Tibial nerve (tissue), 4 donors: ENCODE data around the gene CGN.

Experiments
- CTCF ChIP-seq, 5 experiments: fragments of 200-600 bp in 3 of 5; fragments of 450-650 bp in 2 of 5; sonication (generic) in 3 of 5; IDR thresholded peaks; one replicate each; pipeline ENCODE4 v1.5.1; 2016 to 2019; ENCODE audit warnings: antibody characterized with exemption in 5 of 5, mild to moderate bottlenecking in 3 of 5, moderate library complexity in 2 of 5
- EP300 ChIP-seq, 2 donors: sonication (generic); formaldehyde crosslinking; IDR thresholded peaks; one replicate each; pipeline ENCODE4 v1.6.1; 2017; ENCODE audit warnings: antibody characterized with exemption in 2 of 2, mild to moderate bottlenecking in 1 of 2
- POLR2A ChIP-seq, 2 donors: fragments of 450-650 bp; IDR thresholded peaks; one replicate each; pipeline ENCODE4 v1.6.1; 2017; ENCODE audit warnings: antibody characterized with exemption in 2 of 2, mild to moderate bottlenecking in 2 of 2, moderate library complexity in 2 of 2

GRCh38 chr1:151516031-151516511 is 4.9 kb downstream of the CGN start:
- TF ChIP-seq POLR2A (IDR thresholded peaks at IDR 0.05) (no peak), CTCF (IDR thresholded peaks at IDR 0.05) (no peak), EP300 (IDR thresholded peaks at IDR 0.05) (no peak)
